Spleen (tissue), 7 donors: Measurements from ENCODE around the gene MRO.

Experiments
- CTCF ChIP-seq, 11 experiments: fragments of 200-600 bp in 7 of 11; fragments of 450-650 bp in 4 of 11; sonication (generic) in 4 of 11; IDR thresholded peaks in 8 of 11; conservative IDR thresholded peaks in 3 of 11; 1 replicate in 7 of 11; 2 replicates in 4 of 11; pipeline versions ENCODE4 v1.4.0 to v1.8.0; 2016 to 2021; ENCODE audit warnings: antibody characterized with exemption in 11 of 11, inconsistent platforms in 4 of 11, mild to moderate bottlenecking in 1 of 11
- POLR2A ChIP-seq, 3 donors: fragments of 450-650 bp; IDR thresholded peaks; one replicate each; pipeline ENCODE4 v1.5.1; 2017; ENCODE audit warnings: antibody characterized with exemption in 3 of 3, mild to moderate bottlenecking in 1 of 3
- POLR2AphosphoS5 ChIP-seq, 3 donors: sonication (generic); formaldehyde crosslinking; IDR thresholded peaks; one replicate each; pipeline ENCODE4 v1.5.1; 2017; ENCODE audit warnings: antibody characterized with exemption in 3 of 3
- donor health status: DM: no; HTN: no; CAD: no; lungs with moderate emphysema.
- donor health status: DM: no; HTN: no; CAD: no.
- donor health status: DM: no; HTN: no; CAD: no.

- TF ChIP-seq POLR2AphosphoS5 (IDR thresholded peaks at IDR 0.05): no peak
- no peak for TF ChIP-seq POLR2A (IDR thresholded peaks at IDR 0.05)
- TF ChIP-seq CTCF (IDR thresholded peaks at IDR 0.05 in 8 of 11, conservative IDR thresholded peaks at IDR 0.05 in 3 of 11): no peak
Measured at GRCh38 chr18:50792885-50793284, 26.9 kb downstream of the MRO start.
